Heart left ventricle (tissue), 16 donors: ENCODE data around the gene EFCAB12. TPM values are rescaled to one million over a fixed set of nuclear protein-coding genes. Genes with fewer than 3 reads are reported as not detected.
A peak's percentile ranks its signal among the peaks of the same experiment; 100 is the strongest.

ENCODE experiments used
- ATAC-seq, 4 donors: fragments of 200-7000 bp; cut with Tn5 transposase; one replicate each; pipeline ENCODE4 v1.9.1; 2020 to 2022; ENCODE audit warnings: moderate library complexity in 4 of 4, mild to moderate bottlenecking in 3 of 4, moderate number of reproducible peaks in 1 of 4
- DNase-seq, 5 donors: peaks; one replicate each; pipeline ENCODE4 v3.0.0-alpha.2; 2020
- H3K27ac ChIP-seq, 12 donors: fragments of 200-600 bp; sonication (generic) in 4 of 12; one replicate each; pipeline versions ENCODE4 v1.5.0 to v1.8.0; 2016 to 2022; ENCODE audit warnings: mild to moderate bottlenecking in 2 of 12
- H3K27me3 ChIP-seq, 9 donors: fragments of 200-600 bp; sonication (generic) in 2 of 9; one replicate each; pipeline versions ENCODE4 v1.5.1 to v1.8.0; 2016 to 2022; ENCODE audit warnings: mild to moderate bottlenecking in 3 of 9
- H3K36me3 ChIP-seq, 9 donors: fragments of 200-600 bp; sonication (generic) in 2 of 9; one replicate each; pipeline versions ENCODE4 v1.5.0 to v1.8.0; 2018 to 2022; ENCODE audit warnings: mild to moderate bottlenecking in 2 of 9
- H3K4me1 ChIP-seq, 12 donors: fragments of 200-600 bp; sonication (generic) in 4 of 12; one replicate each; pipeline versions ENCODE4 v1.5.0 to v1.8.0; 2016 to 2022; ENCODE audit warnings: mild to moderate bottlenecking in 3 of 12
- H3K4me3 ChIP-seq, 12 donors: fragments of 200-600 bp; sonication (generic) in 4 of 12; one replicate each; pipeline versions ENCODE4 v1.5.0 to v1.8.0; 2017 to 2022; ENCODE audit warnings: mild to moderate bottlenecking in 9 of 12, moderate library complexity in 4 of 12
- H3K9me3 ChIP-seq, 12 donors: fragments of 200-600 bp; sonication (generic) in 4 of 12; one replicate each; pipeline versions ENCODE4 v1.5.0 to v1.8.0; 2016 to 2022; ENCODE audit warnings: mild to moderate bottlenecking in 1 of 12
- POLR2A ChIP-seq, 2 donors: fragments of 450-650 bp; IDR thresholded peaks; one replicate each; pipeline ENCODE4 v1.6.1; 2017; ENCODE audit warnings: antibody characterized with exemption in 2 of 2, mild to moderate bottlenecking in 2 of 2, moderate library complexity in 2 of 2
- WGBS, 4 donors: extraction: QIAGEN DNeasy Blood & Tissue Kit in 2 of 4; methylation state at CpG; one replicate each; pipeline versions ENCODE4 v1.1.5 to v1.1.7; 2013 to 2018; 5-methylcytosine and 5-hydroxymethylcytosine counted together
- intact Hi-C, 10 donors: fragments of 100-400 bp; cut with DNase I; formaldehyde crosslinking; loops; one replicate each; pipeline versions ENCODE4 v1.11.1 to v1.14.2; 2022
- polyA plus RNA-seq, 2 donors: library from polyadenylated mRNA; stranded (reverse); fragments of 200-250 nt; gene quantifications; one replicate each; pipeline ENCODE4 v1.2.3, GENCODE V29; 2013
- total RNA-seq, 9 donors: library from RNA; depleted of rRNA in 2 of 9; stranded (reverse); fragments of >200 nt in 2 of 9; fragmentation: NEBNext Ultra II Directional in 3 of 9; extraction: Animal tissue kit (Norgen Biotek cat#: 25700) in 3 of 9; gene quantifications; one replicate each; pipeline versions ENCODE4 v1.1.0 to v1.2.4, GENCODE V29; 2016 to 2023
- TF ChIP-seq, protein P1 (sequence below), 12 donors: fragments of 200-600 bp; sonication (generic) in 4 of 12; IDR thresholded peaks; one replicate each; pipeline versions ENCODE4 v1.5.0 to v1.8.0; 2018 to 2022; ENCODE audit warnings: antibody characterized with exemption in 12 of 12, mild to moderate bottlenecking in 5 of 12
- donor health status: ischemic (EF 13 %, LVEDD 7.1; RV severe dilation, severe dysfunction).
- donor health status: healthy with polysubstance abuse.
- donor health status: DM: no; HTN: yes; CAD: no.
- donor health status: DM: no; HTN: no; CAD: no.
- donor health status: ischemic (EF 25% LVEDD 6.9; RV normal size, moderate dysfunction).
- donor health status: ischemic (EF 25% LVEDD 5.7; RV mildly dilated, moderate dysfunction).
- donor health status: healthy.
- donor health status: DM: yes; HTN: yes; CAD: no.
- donor health status: ischemic (EF 35%, LVEDD 5.7; RV mildly dilated, moderate dysfunction).
- donor health status: nonischemic (EF 11% LVEDD 7.7; RV severe dilation, severe dysfunction).
- donor health status: DM: yes; HTN: yes; CAD: no.
- donor health status: PGD.
- donor health status: ischemic (EF 29% LVEDD 5.4; RV normal size, mild dysfunction).
- donor health status: nonischemic (EF 23%, LVEDD 6.1; RV moderate dilation, normal function).

The EFCAB12 gene
- total and polyA plus RNA-seq, 11 donors: 0.07 to 0.20 (median 0.13) TPM; not detected in 5

GRCh38 chr3:129379582-129380358 lies 48.7 kb downstream of the EFCAB12 start:
- Histone ChIP-seq H3K36me3 (no peaks in the 10 kb centered on the region), H3K27me3 (no peaks in the 10 kb centered on the region), H3K4me1 (peaks cover 0 to 12% (median 4%) of the 10 kb centered on the region in 12 donors), H3K4me3 (no peak overlapping the region), H3K27ac (peak overlapping the region in 9 of 12 donors; percentile 2 to 58 (median 52)), H3K9me3 (no peaks in the 10 kb centered on the region)
- TF ChIP-seq, protein P1, sequence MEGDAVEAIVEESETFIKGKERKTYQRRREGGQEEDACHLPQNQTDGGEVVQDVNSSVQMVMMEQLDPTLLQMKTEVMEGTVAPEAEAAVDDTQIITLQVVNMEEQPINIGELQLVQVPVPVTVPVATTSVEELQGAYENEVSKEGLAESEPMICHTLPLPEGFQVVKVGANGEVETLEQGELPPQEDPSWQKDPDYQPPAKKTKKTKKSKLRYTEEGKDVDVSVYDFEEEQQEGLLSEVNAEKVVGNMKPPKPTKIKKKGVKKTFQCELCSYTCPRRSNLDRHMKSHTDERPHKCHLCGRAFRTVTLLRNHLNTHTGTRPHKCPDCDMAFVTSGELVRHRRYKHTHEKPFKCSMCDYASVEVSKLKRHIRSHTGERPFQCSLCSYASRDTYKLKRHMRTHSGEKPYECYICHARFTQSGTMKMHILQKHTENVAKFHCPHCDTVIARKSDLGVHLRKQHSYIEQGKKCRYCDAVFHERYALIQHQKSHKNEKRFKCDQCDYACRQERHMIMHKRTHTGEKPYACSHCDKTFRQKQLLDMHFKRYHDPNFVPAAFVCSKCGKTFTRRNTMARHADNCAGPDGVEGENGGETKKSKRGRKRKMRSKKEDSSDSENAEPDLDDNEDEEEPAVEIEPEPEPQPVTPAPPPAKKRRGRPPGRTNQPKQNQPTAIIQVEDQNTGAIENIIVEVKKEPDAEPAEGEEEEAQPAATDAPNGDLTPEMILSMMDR (IDR thresholded peaks at IDR 0.05): no peak
- TF ChIP-seq POLR2A (IDR thresholded peaks at IDR 0.05): no peak
- ATAC-seq (peak in 1 of 4 donors; percentile 64), DNase-seq (peak in 1 of 5 donors; percentile 46)
- WGBS, 4 donors: 65 to 73% (median 71%) methylated on average over 7 of the region's 7 CpGs
- intact Hi-C loops: loop anchor here in 6 of 10 donors (5.0 to 10.0 kb wide), 5 partner anchors 95 to 555 kb away; no protein-coding TSS in a partner anchor

DNA sequence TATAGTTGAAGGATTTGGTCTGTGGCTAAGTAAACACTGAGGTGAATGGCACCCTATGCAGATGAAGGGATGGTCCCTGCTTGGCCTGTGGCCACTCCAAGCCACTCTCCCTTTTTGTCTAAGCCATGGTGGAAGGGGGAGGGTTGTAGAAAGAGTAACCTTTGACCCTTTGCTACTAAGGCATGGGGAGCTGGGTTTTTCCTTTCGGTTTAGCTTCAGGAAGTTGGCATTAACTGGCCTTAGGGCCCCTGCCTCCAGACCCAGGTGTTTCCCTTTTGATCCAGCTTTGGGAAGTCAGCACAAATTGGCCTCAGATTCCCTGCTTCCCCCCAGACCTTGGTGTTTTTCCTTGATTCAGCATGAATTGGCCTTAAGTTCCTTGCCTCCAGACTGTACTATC lies 49.5 kb downstream of the EFCAB12 start:
- Histone ChIP-seq H3K27ac (peak overlapping the region in 9 of 12 donors; percentile 2 to 58 (median 49)), H3K4me1 (peaks cover 0 to 12% (median 4%) of the 10 kb centered on the region in 12 donors), H3K9me3 (no peaks in the 10 kb centered on the region), H3K27me3 (no peaks in the 10 kb centered on the region), H3K4me3 (no peak overlapping the region), H3K36me3 (no peaks in the 10 kb centered on the region)
- 58 to 77% (median 67%) methylated on average over 1 of the region's 1 CpG for WGBS, 4 donors
- ATAC-seq (no peak), DNase-seq (peak in 1 of 5 donors; percentile 1)
- TF ChIP-seq POLR2A (IDR thresholded peaks at IDR 0.05): no peak
- TF ChIP-seq, protein P1 (IDR thresholded peaks at IDR 0.05): no peak
- intact Hi-C loops: no loop called here

- intact Hi-C loops: no loop called here
- Histone ChIP-seq H3K4me3 (no peak overlapping the region), H3K27me3 (no peaks in the 10 kb centered on the region), H3K4me1 (peaks cover 0 to 12% (median 2%) of the 10 kb centered on the region in 12 donors), H3K36me3 (no peaks in the 10 kb centered on the region), H3K27ac (no peak overlapping the region), H3K9me3 (no peaks in the 10 kb centered on the region)
- DNase-seq: peak in 1 of 5 donors; percentile 17
- WGBS, 4 donors: 92 to 96% (median 93%) methylated on average over 2 of the region's 2 CpGs; no CpG with 5 or more reads in 1 of the 4 donors
- no peak for ATAC-seq
- TF ChIP-seq, protein P1 (IDR thresholded peaks at IDR 0.05): no peak
- no peak for TF ChIP-seq POLR2A (IDR thresholded peaks at IDR 0.05)
These were observed 50.8 kb downstream of the EFCAB12 start for GRCh38 chr3:129377615-129378014.

- Histone ChIP-seq H3K4me1 (peaks cover 0 to 12% (median 2%) of the 10 kb centered on the region in 12 donors), H3K9me3 (no peaks in the 10 kb centered on the region), H3K27me3 (no peaks in the 10 kb centered on the region), H3K27ac (no peak overlapping the region), H3K4me3 (no peak overlapping the region), H3K36me3 (no peaks in the 10 kb centered on the region)
- TF ChIP-seq POLR2A (IDR thresholded peaks at IDR 0.05): no peak
- intact Hi-C loops: no loop called here
- no peak for DNase-seq
- 78 to 85% (median 83%) methylated on average over 5 of the region's 5 CpGs for WGBS, 4 donors
- ATAC-seq: no peak
These were observed 53.3 kb downstream of the EFCAB12 start for GRCh38 chr3:129375099-129375498.
